ENCODE results near the gene SETDB2. TPM values are rescaled to one million over a fixed set of nuclear protein-coding genes. Genes with fewer than 3 reads are reported as not detected.

The SETDB2 gene
- total and polyA plus RNA-seq, 4 donors = 1.9 to 6.2 (median 4.9) TPM

DNA sequence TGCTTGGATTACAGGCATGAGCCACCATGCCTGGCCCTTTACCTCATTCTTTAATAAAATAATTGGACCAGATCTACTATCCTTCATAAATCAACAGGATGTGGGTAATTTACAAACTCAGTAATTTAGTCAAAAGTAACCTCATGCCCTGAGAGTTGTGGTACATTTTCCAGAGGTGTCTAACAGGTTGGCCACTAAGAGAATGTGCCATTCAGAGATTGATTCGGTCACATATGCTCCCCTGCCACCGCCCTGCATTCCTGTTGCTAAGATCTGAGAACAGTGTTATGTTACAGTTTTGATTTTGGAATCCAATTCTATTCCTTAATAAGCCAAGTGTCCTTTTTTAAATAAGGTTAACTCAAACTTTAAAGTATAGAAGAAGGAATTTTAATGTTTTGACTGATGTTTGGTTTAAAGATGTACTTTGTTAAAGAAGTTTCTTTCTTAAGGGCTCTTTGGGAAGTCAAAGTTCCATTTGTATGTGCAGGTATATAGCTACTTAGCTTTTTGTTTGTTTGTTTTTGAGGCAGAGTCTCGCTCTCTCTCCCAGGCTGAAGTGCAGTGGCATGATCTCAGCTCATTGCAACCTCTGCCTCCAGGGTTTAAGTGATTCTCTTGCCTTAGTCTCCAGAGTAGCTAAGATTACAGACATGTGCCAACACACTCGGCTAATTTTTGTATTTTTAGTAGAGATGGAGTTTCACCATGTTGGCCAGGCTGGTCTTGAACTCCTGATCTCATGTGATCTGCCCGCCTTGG is 80.8 kb downstream of the SETDB2 start (continued):
- TF ChIP-seq, protein P1, sequence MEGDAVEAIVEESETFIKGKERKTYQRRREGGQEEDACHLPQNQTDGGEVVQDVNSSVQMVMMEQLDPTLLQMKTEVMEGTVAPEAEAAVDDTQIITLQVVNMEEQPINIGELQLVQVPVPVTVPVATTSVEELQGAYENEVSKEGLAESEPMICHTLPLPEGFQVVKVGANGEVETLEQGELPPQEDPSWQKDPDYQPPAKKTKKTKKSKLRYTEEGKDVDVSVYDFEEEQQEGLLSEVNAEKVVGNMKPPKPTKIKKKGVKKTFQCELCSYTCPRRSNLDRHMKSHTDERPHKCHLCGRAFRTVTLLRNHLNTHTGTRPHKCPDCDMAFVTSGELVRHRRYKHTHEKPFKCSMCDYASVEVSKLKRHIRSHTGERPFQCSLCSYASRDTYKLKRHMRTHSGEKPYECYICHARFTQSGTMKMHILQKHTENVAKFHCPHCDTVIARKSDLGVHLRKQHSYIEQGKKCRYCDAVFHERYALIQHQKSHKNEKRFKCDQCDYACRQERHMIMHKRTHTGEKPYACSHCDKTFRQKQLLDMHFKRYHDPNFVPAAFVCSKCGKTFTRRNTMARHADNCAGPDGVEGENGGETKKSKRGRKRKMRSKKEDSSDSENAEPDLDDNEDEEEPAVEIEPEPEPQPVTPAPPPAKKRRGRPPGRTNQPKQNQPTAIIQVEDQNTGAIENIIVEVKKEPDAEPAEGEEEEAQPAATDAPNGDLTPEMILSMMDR (IDR thresholded peaks at IDR 0.05; ENCODE audit: low read depth, low read length, missing input control) = no peak
- TF ChIP-seq, protein P2, sequence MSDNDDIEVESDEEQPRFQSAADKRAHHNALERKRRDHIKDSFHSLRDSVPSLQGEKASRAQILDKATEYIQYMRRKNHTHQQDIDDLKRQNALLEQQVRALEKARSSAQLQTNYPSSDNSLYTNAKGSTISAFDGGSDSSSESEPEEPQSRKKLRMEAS (IDR thresholded peaks at IDR 0.05) = no peak
- TF ChIP-seq FOXA1 (IDR thresholded peaks at IDR 0.05) (no peak), NR2F2 (IDR thresholded peaks at IDR 0.05) (no peak)

DNA sequence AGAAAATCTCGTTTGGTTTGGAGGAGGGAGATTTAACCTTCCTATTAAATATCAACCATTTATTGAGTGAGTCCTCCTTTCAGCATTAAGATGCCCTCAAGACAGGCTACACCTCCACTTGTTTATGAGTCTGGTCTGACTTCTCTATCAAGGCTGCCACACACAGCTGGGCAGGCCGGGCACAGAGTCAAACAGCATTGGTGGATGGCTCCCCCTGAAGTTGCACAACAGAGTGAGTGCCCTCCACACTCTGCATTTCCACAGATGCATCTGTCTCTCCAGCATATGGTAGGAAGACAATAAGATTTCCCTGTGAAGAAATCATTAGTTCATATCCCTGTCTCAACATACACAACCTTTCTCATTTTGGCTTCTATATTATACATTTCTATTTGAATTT is 83.0 kb downstream of the SETDB2 start:
- no peak overlapping the region for H3K9ac ChIP-seq (ENCODE audit: low read depth in 1 of 2, low read length in 2 of 2)
- H3K9me3 ChIP-seq (ENCODE audit: control insufficient read depth in 4 of 4, low read length in 3 of 4) = no peaks in the 10 kb centered on the region
- TF ChIP-seq, protein P3, sequence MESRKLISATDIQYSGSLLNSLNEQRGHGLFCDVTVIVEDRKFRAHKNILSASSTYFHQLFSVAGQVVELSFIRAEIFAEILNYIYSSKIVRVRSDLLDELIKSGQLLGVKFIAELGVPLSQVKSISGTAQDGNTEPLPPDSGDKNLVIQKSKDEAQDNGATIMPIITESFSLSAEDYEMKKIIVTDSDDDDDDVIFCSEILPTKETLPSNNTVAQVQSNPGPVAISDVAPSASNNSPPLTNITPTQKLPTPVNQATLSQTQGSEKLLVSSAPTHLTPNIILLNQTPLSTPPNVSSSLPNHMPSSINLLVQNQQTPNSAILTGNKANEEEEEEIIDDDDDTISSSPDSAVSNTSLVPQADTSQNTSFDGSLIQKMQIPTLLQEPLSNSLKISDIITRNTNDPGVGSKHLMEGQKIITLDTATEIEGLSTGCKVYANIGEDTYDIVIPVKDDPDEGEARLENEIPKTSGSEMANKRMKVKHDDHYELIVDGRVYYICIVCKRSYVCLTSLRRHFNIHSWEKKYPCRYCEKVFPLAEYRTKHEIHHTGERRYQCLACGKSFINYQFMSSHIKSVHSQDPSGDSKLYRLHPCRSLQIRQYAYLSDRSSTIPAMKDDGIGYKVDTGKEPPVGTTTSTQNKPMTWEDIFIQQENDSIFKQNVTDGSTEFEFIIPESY (IDR thresholded peaks at IDR 0.05) = no peak
- TF ChIP-seq SP1 (IDR thresholded peaks at IDR 0.05) (no peak), TAF1 (conservative IDR thresholded peaks at IDR 0.05) (no peak), FOXA2 (IDR thresholded peaks at IDR 0.05) (no peak), RXRA (IDR thresholded peaks at IDR 0.05) (no peak), HNF4A (conservative IDR thresholded peaks at IDR 0.05) (no peak), RAD21 (IDR thresholded peaks at IDR 0.05) (no peak), NR2F2 (IDR thresholded peaks at IDR 0.05) (no peak), JUND (IDR thresholded peaks at IDR 0.05) (no peak), EGR1 (IDR thresholded peaks at IDR 0.05; ENCODE audit: low read depth in 2 of 2) (no peak)
- TF ChIP-seq, protein P4, sequence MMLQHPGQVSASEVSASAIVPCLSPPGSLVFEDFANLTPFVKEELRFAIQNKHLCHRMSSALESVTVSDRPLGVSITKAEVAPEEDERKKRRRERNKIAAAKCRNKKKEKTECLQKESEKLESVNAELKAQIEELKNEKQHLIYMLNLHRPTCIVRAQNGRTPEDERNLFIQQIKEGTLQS (IDR thresholded peaks at IDR 0.05) = no peak
- TF ChIP-seq, protein P5, sequence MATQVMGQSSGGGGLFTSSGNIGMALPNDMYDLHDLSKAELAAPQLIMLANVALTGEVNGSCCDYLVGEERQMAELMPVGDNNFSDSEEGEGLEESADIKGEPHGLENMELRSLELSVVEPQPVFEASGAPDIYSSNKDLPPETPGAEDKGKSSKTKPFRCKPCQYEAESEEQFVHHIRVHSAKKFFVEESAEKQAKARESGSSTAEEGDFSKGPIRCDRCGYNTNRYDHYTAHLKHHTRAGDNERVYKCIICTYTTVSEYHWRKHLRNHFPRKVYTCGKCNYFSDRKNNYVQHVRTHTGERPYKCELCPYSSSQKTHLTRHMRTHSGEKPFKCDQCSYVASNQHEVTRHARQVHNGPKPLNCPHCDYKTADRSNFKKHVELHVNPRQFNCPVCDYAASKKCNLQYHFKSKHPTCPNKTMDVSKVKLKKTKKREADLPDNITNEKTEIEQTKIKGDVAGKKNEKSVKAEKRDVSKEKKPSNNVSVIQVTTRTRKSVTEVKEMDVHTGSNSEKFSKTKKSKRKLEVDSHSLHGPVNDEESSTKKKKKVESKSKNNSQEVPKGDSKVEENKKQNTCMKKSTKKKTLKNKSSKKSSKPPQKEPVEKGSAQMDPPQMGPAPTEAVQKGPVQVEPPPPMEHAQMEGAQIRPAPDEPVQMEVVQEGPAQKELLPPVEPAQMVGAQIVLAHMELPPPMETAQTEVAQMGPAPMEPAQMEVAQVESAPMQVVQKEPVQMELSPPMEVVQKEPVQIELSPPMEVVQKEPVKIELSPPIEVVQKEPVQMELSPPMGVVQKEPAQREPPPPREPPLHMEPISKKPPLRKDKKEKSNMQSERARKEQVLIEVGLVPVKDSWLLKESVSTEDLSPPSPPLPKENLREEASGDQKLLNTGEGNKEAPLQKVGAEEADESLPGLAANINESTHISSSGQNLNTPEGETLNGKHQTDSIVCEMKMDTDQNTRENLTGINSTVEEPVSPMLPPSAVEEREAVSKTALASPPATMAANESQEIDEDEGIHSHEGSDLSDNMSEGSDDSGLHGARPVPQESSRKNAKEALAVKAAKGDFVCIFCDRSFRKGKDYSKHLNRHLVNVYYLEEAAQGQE (IDR thresholded peaks at IDR 0.05) = no peak
- no peak overlapping the region for H3K27ac ChIP-seq (ENCODE audit: low read depth in 1 of 2, low read length in 2 of 2)
- H3K36me3 ChIP-seq (ENCODE audit: control insufficient read depth in 4 of 4, insufficient read depth in 3 of 4, low read depth in 1 of 4, low read length in 3 of 4) = peaks cover 3 to 12% (median 10%) of the 10 kb centered on the region in 4 donors
- H3K4me1 ChIP-seq (ENCODE audit: control insufficient read depth in 4 of 4, insufficient read depth in 4 of 4, low read length in 3 of 4) = no peaks in the 10 kb centered on the region
- no peak overlapping the region for H3K4me3 ChIP-seq (ENCODE audit: low read depth in 1 of 3, low read length in 3 of 3)
- no peaks in the 10 kb centered on the region for H3K27me3 ChIP-seq (ENCODE audit: control insufficient read depth in 4 of 4, insufficient read depth in 4 of 4, low read length in 3 of 4)
- DNase-seq (ENCODE audit: low spot score) = no peak
- 54% methylated on average over 2 of the region's 2 CpGs for WGBS

All from liver (tissue), 9 donors.